DND-41 (cell line): ENCODE results near the gene SLC38A11.

Source experiments
- ATAC-seq: fragments of 200-7000 bp; cut with Tn5 transposase; 3 replicates; pipeline ENCODE4 v1.9.1; 2021; ENCODE audit warnings: low read depth; ENCODE audit not compliant: insufficient read depth
- DNase-seq: peaks from one replicate; pipeline ENCODE4 v3.0.0-alpha.2; 2020
- H2AFZ ChIP-seq: 2 replicates; pipeline ENCODE4 v1.6.0; 2012; ENCODE audit warnings: low read depth, low read length
- H3K27ac ChIP-seq: 2 replicates; pipeline ENCODE4 v1.5.1; 2012; ENCODE audit warnings: low read length, inconsistent platforms
- H3K27me3 ChIP-seq: fragments of 200-600 bp; sonication (generic); 2 replicates; pipeline ENCODE4 v1.6.0; 2012; ENCODE audit warnings: low read length, mild to moderate bottlenecking, inconsistent platforms; ENCODE audit not compliant: insufficient read depth, poor library complexity
- H3K36me3 ChIP-seq: 2 replicates; pipeline ENCODE4 v1.5.1; 2012; ENCODE audit warnings: low read length, inconsistent platforms; ENCODE audit not compliant: insufficient read depth
- H3K4me1 ChIP-seq: 2 replicates; pipeline ENCODE4 v1.5.1; 2012; ENCODE audit warnings: mild to moderate bottlenecking, low read length; ENCODE audit not compliant: insufficient read depth
- H3K4me2 ChIP-seq: 2 replicates; pipeline ENCODE4 v1.6.0; 2012; ENCODE audit warnings: mild to moderate bottlenecking, moderate library complexity, low read length, inconsistent platforms; ENCODE audit not compliant: insufficient read depth
- H3K4me3 ChIP-seq, 2 experiments: fragments of 200-600 bp in 1 of 2; shearing (Covaris generic) in 1 of 2; 2 replicates each; pipeline ENCODE4 v1.5.1; 2012 to 2016; ENCODE audit warnings: inconsistent platforms in 2 of 2, low read length in 2 of 2, mild to moderate bottlenecking in 2 of 2, low read depth in 1 of 2, moderate library complexity in 1 of 2
- H3K79me2 ChIP-seq: 2 replicates; pipeline ENCODE4 v1.6.0; 2012; ENCODE audit warnings: low read length, inconsistent platforms; ENCODE audit not compliant: insufficient read depth
- H3K9ac ChIP-seq: 2 replicates; pipeline ENCODE4 v1.6.0; 2012; ENCODE audit warnings: low read depth, mild to moderate bottlenecking, inconsistent platforms, low read length, moderate library complexity
- H3K9me3 ChIP-seq: 2 replicates; pipeline ENCODE4 v1.5.1; 2012; ENCODE audit warnings: low read length, moderate library complexity, mild to moderate bottlenecking, inconsistent platforms; ENCODE audit not compliant: insufficient read depth, severe bottlenecking
- H4K20me1 ChIP-seq: 2 replicates; pipeline ENCODE4 v1.6.0; 2012; ENCODE audit warnings: low read length; ENCODE audit not compliant: insufficient read depth
- EZH2 ChIP-seq: IDR thresholded peaks from 3 replicates; pipeline ENCODE4 v1.6.1; 2012; ENCODE audit warnings: borderline replicate concordance, low read depth, mild to moderate bottlenecking, moderate library complexity, low read length, inconsistent platforms; ENCODE audit not compliant: severe bottlenecking
- TF ChIP-seq, protein P1 (sequence below): IDR thresholded peaks from 2 replicates; pipeline ENCODE4 v1.5.1; 2012; ENCODE audit warnings: borderline replicate concordance, low read length, moderate library complexity, mild to moderate bottlenecking; ENCODE audit not compliant: poor library complexity, severe bottlenecking; ENCODE audit errors: extremely low read depth

The SLC38A11 gene

DNA sequence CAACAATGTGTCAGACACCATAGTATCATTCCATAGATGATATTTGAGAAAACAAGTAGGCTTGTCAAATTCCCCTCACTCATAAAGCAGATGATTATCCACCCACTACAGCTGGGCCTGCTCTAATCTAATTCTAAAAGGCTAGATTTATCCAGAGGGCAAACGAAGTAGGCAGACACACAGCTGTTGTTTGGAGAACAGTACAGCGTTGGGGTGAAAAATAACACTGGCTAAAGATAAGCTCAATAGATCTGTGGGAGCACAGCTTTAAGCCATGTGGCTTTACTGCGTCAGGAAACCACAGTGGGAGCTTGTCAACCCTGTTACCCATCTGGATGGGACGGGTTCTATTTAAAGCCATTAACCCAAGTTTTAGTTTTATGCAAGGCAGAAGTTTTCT is 64.8 kb downstream of the SLC38A11 start:
- Histone ChIP-seq H3K4me2 (no peak overlapping the region), H2AFZ (no peak overlapping the region), H4K20me1 (no peaks in the 10 kb centered on the region), H3K79me2 (no peaks in the 10 kb centered on the region), H3K36me3 (no peaks in the 10 kb centered on the region), H3K9me3 (no peaks in the 10 kb centered on the region), H3K9ac (no peak overlapping the region), H3K27ac (no peak overlapping the region), H3K4me3 (no peak overlapping the region), H3K4me1 (peaks cover 9% of the 10 kb centered on the region), H3K27me3 (no peaks in the 10 kb centered on the region)
- ATAC-seq (0 out of 3 replicates have a peak, but pooled peaks have one; percentile 47), DNase-seq (no peak)
- TF ChIP-seq, protein P1, sequence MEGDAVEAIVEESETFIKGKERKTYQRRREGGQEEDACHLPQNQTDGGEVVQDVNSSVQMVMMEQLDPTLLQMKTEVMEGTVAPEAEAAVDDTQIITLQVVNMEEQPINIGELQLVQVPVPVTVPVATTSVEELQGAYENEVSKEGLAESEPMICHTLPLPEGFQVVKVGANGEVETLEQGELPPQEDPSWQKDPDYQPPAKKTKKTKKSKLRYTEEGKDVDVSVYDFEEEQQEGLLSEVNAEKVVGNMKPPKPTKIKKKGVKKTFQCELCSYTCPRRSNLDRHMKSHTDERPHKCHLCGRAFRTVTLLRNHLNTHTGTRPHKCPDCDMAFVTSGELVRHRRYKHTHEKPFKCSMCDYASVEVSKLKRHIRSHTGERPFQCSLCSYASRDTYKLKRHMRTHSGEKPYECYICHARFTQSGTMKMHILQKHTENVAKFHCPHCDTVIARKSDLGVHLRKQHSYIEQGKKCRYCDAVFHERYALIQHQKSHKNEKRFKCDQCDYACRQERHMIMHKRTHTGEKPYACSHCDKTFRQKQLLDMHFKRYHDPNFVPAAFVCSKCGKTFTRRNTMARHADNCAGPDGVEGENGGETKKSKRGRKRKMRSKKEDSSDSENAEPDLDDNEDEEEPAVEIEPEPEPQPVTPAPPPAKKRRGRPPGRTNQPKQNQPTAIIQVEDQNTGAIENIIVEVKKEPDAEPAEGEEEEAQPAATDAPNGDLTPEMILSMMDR, result no peak
- TF ChIP-seq EZH2, result no peak

- TF ChIP-seq EZH2, result no peak
- TF ChIP-seq, protein P1, result no peak
- Histone ChIP-seq H3K27me3 (no peaks in the 10 kb centered on the region), H3K79me2 (no peaks in the 10 kb centered on the region), H3K27ac (no peak overlapping the region), H2AFZ (no peak overlapping the region), H3K4me2 (no peak overlapping the region), H3K36me3 (no peaks in the 10 kb centered on the region), H3K9me3 (no peaks in the 10 kb centered on the region), H3K4me1 (peaks cover 9% of the 10 kb centered on the region), H3K4me3 (no peak overlapping the region), H3K9ac (no peak overlapping the region), H4K20me1 (no peaks in the 10 kb centered on the region)
- DNase-seq (no peak), ATAC-seq (no peak)
These were observed 66.7 kb downstream of the SLC38A11 start for GRCh38 chr2:164888592-164888991.

- Histone ChIP-seq H3K9ac (no peak overlapping the region), H3K4me2 (no peak overlapping the region), H3K36me3 (no peaks in the 10 kb centered on the region), H3K4me3 (no peak overlapping the region), H3K27ac (no peak overlapping the region), H4K20me1 (no peaks in the 10 kb centered on the region), H3K9me3 (no peaks in the 10 kb centered on the region), H3K79me2 (no peaks in the 10 kb centered on the region), H2AFZ (no peak overlapping the region), H3K4me1 (peaks cover 9% of the 10 kb centered on the region), H3K27me3 (no peaks in the 10 kb centered on the region)
- no peak for ATAC-seq
- no peak for DNase-seq
- TF ChIP-seq, protein P1, result no peak
- no peak for TF ChIP-seq EZH2
These were observed 67.7 kb downstream of the SLC38A11 start for GRCh38 chr2:164887434-164888144.

- Histone ChIP-seq H3K9me3 (no peaks in the 10 kb centered on the region), H3K36me3 (no peaks in the 10 kb centered on the region), H2AFZ (no peak overlapping the region), H3K79me2 (no peaks in the 10 kb centered on the region), H3K27ac (no peak overlapping the region), H3K4me3 (no peak overlapping the region), H3K4me2 (no peak overlapping the region), H3K9ac (no peak overlapping the region), H3K27me3 (no peaks in the 10 kb centered on the region), H3K4me1 (no peaks in the 10 kb centered on the region), H4K20me1 (no peaks in the 10 kb centered on the region)
- ATAC-seq (no peak), DNase-seq (no peak)
- TF ChIP-seq EZH2, result no peak
- TF ChIP-seq, protein P1, result no peak
These were observed 73.0 kb downstream of the SLC38A11 start for GRCh38 chr2:164882276-164882675.
